GM18907 (cell line): Measurements from ENCODE around the gene ERP44.
"Not testable (repeated sequence)": the region's sequence is repeated elsewhere in the genome, so short reads cannot be mapped to it uniquely, and the experiment has no call there.

Experiments used
- ATAC-seq: cut with Tn5 transposase; IDR thresholded peaks from one replicate; pipeline ENCODE4 v1.9.1; 2021; ENCODE audit warnings: mild to moderate bottlenecking, moderate library complexity; ENCODE audit not compliant: unreplicated experiment

Gene ERP44

DNA sequence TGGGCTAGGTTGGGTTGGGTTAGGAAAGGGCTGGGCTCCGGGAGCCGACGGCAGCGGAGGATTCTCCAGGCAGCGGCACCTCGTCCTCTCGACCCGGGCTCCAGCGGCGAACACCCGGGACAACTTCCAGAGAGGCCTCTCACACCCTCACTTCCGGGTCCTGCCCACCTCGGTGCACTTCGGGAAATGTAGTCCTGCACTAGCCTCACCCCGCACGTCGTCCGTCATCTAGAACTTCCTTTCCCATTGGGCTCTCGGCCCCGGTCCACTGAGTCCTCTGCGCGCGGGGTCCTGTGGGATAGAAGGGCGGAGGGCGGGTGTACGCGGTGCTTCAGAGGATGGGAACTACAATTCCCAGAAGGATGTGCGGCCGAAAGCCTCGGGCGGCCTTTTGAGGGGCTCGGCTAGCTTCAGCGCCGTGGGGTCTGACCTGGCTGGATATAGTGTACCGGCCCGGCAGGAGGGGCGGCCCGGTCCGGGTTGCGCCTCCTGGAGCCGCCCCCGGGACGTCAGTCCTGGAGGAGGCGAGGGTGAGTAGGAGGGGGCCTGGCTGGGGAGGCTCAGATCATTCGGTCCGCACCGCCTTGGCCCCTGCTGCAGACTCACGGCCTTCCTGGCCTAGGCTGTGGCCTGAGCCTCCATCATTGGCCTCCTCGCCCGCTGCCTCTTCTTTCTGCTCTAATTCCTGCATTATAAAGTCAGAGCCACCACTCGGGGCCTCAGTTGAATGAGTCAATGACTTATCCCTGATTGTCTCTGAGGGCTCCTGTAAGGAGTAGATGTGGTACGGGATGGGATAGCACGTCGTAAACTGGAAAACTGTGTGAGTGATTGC, at the start of gene ERP44, which contains the start of gene INVS:
Gene ERP44, minus strand, starts transcription at position 114 of the 835 bp plus-strand sequence. CDS start 160 bp downstream, outside the sequence.
Gene INVS, plus strand, starts transcription at position 357 of the 835 bp plus-strand sequence. CDS start 5,279 bp downstream, outside the sequence.
- peak; percentile 97 for ATAC-seq

DNA sequence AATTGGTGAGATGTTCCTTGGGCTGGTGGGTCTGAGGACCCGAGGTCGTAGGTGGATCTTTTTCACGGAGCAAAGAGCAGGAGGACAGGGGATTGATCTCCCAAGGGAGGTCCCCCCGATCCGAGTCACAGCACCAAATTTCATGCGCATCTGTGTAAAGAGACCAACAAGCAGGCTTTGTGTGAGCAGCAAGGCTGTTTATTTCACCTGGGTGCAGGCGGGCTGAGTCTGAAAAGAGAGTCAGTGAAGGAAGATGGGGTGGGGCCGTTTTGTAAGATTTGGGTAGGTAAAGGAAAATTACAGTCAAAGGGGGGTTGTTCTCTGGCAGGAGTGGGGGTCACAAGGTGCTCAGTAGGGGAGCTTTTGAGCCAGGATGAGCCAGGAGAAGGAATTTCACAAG, 47.2 kb upstream of the ERP44 start:
- not testable (repeated sequence) for ATAC-seq

DNA sequence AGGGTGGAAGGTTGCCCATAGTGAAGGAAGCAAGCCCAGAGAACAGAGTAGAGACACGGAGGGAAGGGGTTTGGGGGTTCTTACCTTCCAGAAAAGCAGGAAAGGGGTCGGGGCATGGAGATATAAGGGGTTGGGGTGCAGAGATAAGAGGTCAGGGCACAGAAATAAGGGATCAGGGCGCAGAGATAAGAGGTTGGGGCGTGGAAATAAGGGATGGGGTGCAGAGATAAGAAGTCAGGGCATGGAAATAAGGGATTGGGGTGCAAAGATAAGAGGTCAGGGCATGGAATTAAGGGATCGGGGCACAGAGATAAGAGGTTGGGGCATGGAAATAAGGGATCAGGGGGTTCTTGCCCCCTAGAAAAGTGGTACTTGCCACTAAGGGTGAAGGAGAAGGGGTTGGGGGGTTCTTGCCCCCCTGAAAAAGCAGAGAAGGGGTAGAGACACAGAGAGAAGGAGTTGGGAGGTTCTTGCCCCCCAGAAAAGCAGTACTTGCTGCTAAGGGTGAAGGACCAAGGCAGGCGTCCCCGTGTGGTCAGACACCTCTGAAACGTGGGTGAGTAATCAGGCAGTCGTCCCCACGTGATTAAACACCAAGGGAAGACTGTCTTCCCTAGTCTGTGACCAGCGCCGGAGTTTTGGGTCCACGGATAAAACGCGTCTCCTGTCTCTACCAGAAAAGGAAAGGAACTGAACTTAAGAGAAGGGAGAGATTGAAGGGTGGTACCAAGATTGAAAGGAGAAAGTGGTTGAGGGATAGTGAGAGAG, 46.6 kb upstream of the ERP44 start:
- not testable (repeated sequence) for ATAC-seq

DNA sequence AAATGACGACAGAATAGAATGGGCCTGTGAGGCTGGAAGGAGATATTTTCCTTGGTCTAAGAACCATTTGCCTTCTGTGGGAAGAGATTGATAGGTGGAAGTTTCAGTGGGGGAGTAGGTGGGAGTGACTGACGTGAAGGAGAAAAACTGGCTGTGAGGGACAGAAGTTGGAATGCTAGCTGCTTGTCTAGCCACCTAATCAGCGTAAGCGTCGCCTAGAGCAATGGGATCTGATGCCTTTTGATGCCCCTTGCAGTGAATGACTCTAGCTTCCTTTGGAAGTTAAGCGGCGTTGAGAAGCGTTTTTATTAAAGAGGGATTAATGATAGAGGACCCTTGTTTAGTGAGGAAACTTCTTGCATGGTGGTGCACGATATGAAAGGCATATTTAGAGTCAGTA, 43.1 kb upstream of the ERP44 start:
- not testable (repeated sequence) for ATAC-seq

DNA sequence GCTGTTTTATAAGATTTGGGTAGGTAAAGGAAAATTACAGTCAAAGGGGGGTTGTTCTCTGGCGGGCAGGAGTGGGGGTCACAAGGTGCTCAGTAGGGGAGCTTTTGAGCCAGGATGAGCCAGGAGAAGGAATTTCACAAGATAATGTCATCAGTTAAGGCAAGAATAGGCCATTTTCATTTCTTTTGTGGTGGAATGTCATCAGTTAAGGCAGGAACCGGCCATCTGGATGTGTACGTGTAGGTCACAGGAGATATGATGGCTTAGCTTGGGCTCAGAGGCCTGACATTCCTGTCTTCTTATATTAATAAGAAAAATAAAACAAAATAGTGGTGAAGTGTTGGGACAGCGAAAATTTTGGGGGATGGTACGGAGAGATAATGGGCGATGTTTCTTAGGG, 41.5 kb upstream of the ERP44 start:
- not testable (repeated sequence) for ATAC-seq

DNA sequence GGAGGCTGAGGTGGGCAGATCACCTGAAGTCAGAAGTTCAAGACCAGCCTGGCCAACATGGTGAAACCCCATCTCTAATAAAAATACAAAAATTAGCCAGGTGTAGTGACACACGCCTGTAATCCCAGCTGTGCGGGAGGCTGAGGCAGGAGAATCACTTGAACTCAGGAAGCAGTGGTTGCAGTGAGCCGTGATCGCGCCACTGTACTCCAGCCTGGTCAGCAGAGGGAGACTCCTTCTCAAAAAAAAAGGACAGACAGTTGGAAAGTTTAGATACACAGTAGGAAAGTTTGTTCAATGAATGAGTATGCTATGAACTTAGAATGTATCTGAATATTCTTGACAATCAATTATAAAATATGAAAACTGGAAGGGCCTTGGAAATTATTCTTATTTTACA, 38.0 kb upstream of the ERP44 start:
- ATAC-seq, result not testable (repeated sequence)

DNA sequence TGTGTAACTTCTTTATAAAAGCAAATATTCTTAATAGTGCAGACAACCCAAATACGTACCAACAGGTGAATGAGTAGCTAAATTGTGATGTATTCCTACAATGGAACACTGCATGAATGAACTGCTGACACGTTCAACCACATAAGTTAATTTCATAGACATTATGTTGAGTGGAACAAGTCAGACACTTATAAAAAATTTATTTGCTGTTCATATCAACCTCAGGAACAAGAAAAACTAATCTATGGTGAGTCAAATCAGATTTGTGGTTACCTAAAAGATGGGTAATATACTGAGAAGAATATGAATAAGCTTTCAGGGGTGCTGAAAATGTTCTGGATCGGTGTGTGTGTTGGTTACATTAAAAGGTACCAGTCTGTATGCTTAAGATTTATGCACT, 35.9 kb upstream of the ERP44 start:
- no peak for ATAC-seq

DNA sequence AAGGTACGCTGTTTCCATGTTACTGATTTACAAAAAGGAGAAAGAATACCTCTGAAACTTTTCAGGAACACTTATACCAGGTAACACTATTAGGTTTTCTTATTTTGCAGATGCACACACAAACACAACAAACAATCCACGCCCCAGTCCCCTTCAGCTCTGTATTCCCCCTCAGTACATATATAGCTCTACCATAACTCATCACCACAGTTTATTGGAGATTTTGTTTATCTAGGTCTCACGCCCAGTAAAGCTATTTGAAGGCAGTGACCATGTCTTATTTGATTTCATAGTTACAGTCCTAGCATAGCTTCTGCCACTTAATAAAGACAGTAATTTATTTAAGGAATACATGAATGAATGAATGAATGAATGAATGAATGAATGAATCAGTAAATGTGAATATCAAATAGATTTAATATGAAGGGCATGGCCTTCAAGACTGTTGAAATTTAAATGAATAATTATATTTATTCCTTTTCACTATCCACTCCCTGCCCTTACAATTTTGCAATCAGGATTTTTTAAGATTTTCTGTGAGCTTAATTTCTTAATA, 33.2 kb upstream of the ERP44 start:
- no peak for ATAC-seq

DNA sequence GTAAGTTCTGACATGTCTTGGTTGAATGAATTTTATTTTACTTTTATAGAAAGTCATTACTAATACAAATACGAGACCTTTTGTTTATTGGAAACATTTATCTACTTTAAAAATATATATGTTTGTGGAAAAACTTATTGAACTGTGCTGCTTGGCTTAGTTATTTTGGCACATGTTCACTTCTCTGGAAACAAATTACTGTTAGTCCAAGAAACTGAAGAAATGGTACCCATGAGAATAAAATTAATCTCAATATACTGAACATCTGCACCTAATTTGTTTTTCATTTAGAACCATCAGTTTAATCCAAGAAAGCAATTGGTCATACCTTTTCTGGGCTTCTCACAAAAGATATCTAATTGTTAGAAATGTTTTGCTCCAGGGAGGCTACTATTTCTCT, 32.4 kb upstream of the ERP44 start:
- no peak for ATAC-seq

DNA sequence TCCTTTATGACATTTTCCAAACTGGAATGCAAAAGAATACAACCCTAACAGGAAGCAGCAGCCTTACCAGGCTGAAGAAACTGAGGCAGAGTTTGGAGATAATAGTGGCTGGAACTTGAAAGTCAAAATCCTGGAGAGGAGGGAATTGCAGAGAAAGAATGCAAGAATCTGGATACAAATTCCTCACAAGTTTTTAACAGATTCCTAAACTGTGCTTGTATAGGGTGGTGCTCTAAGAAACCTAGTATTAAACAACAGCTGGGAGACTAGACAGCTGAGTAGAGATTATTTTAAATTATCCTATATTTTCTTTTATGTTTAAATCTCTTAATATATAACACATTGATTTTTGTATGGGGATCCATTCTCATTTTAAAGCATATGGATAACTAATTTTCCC, 31.0 kb upstream of the ERP44 start:
- no peak for ATAC-seq

DNA sequence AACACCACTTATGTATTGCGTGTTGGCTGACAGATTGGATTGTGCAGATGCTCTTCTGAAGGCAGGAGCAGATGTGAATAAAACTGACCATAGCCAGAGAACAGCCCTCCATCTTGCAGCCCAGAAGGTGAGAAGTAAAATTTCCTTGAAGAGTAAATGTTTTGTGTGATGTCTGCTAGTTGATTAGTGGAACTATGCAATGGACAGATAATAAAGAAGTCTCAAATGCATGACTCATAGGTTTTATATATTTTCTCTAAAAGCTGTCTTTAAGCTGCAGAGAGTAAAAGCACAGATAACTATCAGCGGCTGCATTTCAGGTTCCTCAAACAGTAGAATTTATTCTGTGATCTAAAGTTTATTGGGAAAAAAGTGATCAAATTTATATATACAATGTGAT, 27.6 kb upstream of the ERP44 start:
- no peak for ATAC-seq

DNA sequence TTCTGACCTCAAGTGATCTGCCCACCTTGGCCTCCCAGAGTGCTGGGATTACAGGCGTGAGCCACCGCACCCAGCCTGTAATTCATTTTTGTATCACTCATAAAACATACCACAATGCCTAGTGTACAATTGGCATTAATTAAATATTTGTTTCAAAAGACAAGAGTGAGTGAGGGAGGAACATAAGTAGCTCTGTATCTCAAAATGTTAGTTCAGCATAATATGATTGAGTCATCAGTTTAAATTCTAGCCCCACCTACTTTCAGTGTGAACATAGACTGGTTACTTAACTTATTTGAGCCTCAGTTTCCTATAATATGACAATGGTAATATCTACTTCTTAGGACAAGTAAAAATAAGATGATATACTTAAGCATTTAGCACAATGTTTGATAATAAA, 27.1 kb upstream of the ERP44 start:
- ATAC-seq, result no peak

DNA sequence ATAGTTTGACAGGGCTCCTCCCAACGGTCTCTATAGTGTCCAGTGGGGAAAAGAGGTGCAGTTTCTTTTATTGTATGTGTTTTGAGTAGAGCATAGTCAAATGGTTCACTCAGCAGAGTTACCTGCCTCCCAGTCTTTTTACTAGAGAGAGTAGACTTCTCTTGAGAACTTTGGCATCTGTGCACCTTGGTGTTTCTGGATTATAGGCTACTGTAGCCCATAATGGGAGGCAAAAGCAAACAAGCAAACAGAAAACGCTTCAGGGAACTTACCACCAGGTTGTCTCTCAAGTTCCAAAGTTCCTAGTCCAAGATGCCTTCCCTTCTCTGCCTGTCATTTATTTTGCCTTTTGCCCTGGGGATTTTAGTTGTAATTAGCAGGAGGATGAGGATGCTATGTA, 26.4 kb upstream of the ERP44 start:
- ATAC-seq, result no peak

DNA sequence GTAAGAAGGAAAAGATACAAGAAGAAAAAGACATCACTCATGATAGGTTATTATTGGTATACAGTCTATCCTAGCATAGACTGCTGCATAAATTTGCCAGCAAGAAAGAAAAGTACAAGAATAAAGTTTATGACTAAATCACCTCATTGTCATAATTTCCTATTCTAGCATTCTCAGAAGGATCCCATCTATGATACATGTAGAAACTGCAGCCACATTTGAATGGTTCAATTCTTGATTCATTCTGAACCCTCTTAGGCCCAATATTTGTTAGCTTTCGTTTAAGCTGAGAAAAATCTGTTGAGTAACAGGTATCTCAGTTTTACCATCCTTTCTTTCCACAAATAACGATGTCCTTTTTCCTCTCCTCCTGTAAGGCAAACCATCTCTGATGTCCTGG, 21.5 kb upstream of the ERP44 start:
- no peak for ATAC-seq

DNA sequence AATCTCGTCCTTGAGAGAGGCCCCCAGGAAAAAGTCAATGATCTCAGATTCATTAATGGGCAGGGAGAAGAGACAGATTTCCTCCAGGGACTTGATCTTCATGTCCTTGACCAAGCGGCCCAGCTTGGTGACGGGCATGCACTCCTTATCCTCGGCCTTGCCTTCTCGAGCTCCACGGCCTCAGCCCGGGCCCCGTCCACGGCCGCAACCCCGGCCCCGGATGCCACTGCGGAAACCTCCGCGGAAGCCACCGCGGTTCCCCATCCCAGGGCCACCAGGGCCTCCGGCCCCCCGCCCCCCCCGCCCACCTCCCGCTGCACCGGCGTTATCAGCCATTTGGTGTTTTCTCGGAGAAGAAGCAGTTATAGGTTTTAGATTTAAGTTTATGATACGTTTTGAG, 18.5 kb upstream of the ERP44 start:
- no peak for ATAC-seq

DNA sequence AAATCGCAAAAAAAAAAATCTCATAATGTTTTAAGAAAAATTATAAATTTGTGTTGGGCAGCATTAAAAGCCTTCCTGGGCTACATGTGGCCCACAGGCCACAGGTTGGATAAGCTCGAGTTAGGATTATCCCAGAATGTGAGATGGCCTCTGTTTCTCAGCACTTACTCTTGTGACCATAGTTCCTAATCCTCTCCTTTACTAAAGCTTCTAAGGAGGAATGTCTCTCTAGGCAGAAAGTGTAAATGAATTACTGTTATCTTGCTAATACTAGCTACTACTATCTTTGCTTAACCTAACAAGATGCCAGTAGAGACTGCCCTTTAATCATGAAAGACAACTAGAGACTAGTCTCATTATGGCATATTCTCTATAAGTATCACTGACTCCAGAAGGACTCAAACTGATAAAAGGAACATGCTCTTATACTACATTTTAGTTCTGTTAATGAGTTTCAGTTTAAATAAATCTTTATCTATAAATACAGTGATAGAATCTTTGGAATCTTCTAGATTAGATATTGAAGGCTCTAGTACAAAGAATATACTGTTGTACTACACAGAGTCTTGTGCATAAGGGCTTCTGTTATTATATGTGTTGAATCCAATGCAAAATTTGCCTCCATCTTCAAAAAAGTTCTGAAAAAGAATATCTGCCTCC, 14.0 kb upstream of the ERP44 start:
- ATAC-seq, result no peak

DNA sequence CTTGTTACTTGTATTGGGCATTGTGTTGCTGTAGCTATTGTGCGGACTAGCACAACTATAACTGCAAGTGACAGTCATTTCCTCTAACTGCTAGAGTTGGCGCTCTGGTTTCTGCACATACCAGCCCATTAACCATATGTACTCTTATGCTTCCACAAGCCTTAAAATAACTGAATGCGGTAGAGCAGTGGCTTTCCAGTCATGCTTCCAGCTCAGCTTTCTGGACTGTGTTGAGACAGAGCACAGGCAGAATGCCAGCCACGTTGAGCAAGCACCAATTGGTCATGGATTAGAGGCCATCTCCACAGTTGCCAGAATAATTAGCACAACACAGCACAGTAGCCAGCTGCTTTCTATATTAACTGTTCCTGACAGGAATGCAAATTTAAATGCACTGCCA, 12.4 kb upstream of the ERP44 start:
- ATAC-seq, result no peak

DNA sequence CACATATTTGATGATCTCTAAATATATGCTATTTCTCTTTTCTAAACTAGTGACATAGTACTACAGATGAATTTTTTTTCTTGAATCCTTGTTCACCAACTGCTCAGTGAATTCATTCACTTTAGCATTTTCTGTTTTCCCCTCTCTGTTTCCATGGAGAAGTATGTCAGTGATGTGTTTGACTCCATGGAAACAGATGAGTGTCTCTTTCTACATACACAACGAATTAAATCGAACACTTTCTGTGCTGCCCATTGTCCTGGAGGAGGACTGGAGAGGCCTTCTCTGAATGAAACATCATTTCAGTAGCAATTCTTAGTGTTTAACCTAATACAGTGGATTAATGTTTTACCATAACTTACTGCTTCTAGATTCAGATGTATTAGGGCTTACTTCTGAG, 9.8 kb upstream of the ERP44 start:
- ATAC-seq, result no peak

DNA sequence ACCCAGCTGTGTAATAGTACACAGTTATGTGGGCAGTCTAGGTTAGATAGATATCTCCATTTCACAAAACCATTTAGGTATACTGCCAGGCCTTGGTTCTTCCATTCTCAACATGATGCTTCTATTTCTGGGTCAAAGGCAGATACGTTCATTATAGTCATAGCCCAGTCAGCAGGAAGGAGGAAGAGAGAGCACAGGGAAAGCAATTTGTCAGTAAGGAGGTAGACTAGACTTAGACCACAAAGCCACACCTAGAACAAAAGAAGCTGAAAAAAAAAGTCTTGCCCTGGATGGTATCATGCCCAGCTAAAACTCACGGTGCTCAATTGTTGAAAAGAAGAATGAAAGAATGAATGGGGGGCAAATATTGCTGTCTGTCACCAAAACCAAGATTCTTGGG, 7.8 kb upstream of the ERP44 start:
- no peak for ATAC-seq

DNA sequence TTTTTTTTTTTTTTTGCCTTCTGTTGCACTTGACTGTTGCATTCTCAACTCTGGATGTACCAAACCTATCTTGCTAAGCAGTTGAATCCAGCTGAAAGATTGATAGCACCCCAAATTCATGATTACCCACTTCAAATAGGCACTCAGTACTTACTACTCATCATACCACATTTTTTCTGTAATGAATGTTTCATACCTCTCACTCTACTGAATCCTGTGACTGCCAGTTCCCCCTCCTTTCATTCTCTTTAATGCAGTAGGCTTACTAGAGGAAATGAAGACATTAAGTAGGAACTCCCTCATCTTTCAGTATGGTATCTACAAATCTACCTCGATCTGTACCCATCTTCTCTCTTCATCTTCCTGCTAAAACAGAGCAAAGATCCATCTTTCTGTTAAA, 7.1 kb upstream of the ERP44 start:
- ATAC-seq, result no peak

DNA sequence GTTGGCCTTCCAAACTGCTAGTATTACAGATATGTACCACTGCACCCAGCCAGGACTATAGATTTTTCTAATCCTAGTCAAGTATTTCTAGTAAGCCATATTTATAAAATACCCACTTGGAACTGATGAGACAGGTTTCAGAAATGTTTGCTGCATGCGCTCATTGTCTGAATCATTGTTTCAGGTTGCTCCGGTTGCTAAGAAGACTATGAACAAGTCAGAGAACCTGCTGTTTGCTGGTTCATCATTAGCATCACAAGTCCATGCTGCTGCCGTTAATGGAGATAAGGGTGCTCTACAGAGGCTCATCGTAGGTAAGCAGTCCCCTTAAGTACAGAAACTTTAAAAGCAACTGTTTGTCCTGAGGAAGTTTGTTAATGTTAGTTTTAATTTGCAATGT, 5.5 kb upstream of the ERP44 start:
- no peak for ATAC-seq
